GM21447 (cell line): ENCODE results near the gene CABLES2.

Experiments
- ATAC-seq: cut with Tn5 transposase; IDR thresholded peaks from one replicate; pipeline ENCODE4 v1.9.1; 2021; ENCODE audit not compliant: unreplicated experiment

The CABLES2 gene

DNA sequence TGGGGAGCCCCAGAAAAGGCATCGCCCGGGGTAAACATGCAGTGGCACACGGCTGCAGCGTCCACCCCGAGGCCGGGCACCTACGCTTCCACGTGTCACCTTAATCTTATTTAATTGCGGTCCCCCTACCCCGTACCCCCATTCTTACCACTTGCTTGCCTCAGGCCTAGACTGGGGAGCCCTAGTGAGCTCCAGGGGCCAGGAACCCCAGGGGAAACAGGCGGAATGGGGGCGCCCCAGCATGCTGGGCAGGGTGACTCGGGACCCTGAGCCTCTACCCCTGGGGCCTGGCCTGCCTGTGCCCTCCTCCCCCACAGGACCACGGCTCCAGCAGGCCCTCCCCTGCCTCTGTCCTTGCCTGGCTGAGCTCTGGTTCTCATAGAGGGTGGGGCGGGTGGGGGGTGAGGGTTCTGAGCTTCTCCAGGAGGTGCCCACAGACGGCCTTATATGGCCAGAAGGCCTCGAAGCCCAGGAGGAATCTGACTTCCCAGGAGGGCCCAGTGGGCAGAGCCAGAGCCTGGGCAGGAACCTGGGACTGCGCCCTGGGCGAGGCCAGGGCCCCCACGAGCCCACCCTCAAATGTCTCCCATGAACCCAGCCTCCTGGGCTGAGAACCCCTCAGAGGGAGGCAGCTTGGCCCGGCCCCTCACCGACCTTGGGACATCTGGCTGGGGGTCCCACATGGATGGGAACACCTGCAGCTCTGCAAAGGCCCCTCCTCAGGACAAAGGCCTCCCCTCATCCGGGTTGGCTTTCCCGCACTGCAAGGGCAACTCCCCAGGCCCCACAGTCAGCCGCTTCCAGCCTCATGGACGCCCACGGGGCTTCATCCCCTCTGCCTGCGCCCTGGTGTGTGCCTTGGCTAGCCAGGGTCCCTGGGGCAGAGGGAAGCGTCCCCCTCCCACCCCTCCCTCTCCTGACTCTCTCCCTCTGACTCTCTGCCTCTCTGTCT, 34.8 kb downstream of the CABLES2 start:
- no peak for ATAC-seq

DNA sequence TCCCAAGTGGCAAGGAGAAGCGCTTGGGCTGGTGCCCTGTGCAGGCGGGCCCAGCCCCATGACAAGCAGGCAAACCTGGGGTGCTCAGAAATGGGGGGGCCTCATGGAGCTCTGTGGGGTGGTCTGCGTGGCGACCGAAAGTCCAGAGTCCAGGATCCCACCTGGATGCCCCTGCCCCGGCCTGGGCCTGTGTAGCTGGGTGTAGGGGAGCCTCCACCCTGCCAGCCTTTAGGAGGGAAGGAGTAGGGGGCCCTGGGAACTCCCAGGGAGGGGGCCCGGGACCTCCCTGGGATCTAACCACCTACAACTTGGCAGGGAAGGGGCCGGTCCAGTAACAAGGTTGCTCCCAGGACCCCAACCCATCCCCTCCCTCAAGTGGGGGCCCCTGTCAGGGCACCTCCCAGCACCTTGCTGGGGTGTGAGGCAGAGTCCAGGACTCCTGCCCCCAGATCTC, 35.5 kb downstream of the CABLES2 start:
- ATAC-seq: no peak

DNA sequence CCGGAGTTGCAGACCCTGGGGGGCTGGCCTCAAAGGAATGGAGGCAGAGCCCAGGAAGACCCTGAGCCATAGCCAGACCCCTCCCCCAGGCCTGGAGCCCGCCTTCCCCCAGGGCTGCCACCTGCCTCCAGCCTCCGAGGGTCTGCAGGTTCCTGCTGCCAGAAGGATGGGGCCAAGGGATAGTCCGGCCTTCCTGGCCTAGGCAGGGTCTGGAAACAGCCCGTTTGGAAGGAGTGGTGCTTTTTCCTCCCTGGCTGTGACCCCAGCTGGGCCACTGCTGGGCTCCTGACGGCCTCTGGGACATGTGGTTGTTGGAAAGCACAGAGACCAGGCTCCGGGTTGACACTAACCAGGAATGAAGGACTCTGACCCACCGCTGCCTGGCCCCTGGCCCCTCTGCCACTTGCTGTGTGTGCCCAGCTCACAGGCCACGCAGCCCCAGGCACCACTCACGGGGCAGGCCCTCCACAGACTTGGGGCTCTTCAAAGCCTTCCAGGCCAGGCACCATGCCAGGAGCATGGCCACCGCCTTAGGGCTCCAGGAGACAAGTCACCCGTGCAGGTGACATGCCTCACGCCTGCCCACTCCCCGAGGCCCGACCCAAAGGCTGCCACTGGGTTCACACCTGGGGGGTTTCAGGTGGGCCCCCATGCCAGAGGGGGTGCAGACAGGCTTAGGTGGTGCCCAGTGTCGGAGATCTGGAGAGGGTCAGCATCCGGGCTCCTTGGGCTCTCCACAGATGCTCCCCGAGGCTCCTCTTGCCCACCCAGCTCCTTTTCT, 36.1 kb downstream of the CABLES2 start:
- ATAC-seq: no peak

DNA sequence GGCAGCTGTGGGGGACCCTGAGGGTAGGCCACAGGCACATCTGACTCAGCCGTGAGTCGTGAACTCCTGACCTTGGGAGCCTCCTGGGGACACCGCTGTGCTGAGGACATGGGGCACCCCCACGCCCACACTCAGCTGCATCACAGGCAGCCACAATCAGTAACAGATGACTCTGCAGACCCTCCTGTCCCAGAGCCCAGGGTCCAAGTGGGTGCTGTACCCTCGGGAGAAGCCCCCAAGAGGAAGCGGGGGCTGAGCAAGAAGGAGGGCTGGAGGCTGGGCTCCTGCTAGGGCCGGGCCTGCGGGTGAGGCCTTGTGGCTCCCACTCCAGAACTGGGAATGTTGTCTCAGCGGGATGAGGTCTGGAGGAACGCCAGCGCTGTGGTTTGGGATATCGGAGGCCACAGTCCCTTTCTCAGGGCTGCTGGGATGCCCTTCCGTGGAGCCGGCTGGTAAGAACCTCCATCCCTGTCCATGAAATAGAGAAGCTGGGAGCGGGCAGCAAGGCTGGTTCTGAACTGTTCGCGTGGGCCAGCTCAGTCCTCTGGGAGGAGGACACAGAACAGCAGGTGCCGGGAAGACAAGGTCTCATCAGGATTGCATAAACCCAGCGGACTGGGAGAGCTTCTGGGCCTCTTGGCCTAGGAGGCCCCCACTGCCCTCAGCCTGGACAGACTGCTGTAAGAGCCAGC, 36.8 kb downstream of the CABLES2 start:
- no peak for ATAC-seq

DNA sequence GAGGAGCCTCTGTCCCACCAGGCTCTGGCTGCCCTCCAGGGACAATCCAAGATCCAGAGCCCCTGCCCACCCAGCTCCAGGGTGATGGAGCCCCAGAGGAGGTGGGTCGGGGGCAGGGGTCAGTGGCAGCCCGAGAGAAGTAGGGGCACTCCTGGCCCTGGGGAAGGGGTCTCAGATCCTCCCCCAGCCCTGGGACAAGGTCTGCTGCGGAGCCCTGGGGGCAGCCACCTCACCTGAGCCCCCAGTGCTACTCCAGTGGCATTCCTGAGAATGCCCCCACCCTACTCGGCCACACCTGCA, 37.3 kb downstream of the CABLES2 start:
- ATAC-seq: no peak

DNA sequence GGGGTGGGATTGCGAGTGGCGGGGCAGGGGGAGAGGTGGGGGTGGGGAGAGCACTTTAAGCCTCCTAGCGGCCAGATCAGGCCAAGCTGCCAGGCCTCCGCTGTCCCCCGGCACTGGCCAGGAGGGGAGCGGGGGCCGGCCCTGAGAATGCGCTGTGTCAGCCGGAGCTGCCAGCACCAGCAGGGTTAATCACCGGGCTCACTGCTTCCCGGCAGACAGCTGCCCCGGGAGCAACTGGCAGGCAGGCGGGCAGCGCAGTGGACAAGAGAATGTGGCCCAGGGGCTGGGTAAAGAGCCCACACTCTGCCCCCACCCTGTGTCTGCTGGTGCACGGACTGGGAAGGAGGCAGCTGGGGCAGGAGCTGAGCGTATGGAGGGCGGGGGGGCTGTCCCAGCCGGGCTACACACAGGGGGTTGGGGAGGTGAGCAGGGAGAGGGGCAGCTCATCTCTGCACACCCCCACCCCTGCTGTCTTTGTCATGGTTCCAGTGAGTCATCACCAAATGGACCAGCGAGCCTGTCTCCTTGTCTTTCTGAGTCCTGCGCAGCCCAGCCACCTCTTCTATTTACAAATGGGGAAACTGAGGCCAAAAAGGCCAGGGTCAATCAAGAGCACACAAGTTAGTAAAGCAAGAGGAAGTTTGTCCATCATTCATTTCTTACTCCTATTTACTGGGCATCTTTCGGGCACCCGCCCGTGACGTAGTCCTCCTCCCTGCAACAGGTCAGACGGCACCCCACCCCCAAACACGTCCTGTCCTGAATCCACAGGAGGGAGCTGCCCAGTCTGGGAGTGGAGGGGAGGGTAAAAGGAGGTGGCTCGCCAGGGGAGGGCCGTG, 37.9 kb downstream of the CABLES2 start:
- ATAC-seq: no peak

DNA sequence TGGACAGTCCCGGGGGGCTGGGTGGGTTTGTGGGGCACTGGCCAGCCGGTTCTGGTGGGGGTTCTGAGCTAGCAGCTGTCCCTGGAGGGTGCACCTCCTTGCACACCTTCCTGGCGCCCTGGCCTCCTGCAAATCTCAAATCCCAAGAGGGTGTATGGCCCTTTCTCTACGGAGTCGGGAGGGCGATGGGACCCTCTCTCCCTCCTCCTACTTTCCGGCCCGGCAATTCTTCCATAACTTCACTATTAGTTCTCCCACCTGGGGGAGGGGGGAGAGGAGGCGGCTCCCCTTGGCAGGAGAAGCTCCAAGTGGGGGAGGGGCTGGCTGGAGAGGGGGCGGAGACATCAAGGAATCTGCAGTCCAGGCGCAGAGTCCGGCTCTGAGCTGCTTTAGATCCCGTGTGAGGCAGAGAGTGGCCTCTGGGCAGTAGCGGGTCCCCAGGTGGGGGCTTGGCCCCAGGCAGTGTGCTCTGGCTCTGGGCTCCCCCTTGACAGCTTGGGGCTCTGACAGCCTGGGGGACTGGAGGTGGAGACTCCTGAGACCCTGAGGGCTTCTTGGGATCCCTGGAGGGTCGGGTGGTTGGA, 38.6 kb downstream of the CABLES2 start:
- no peak for ATAC-seq

DNA sequence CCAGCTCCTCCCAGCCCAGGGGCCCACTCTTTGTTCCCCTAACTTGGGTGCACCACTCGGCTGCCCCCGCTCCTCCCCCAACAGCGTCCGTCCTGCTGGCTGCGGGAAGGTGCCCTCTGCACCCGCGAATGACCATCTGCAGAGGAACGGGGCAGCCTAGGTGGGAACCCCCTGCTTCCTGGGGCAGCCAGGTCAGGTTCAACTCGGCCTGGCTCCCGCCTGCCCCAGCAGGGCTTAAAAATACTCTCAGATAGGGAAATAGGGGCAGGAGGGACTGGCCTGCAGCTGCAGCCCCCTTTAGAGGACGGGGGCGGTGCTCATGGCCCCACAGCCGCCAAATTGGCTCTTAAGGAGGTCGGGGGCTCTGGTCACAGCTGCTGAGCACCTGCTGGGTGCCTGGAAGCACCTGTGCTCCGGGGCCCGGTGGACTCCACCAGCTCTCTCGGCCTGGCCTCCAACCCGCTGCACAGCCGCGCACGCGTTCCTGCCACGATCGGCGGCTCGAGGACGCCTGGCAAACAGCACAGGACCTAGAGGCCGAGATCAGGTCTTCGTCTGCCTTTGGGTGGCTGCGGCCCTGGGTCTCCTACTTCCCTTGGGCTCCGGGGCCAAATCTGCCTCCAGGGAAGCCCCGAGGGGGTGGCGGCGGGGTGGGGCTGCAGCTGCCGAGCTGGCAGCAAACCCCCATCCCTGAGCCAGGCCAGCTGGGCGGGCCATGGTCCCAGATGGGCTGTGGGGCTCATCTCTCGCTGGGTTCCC, 39.3 kb downstream of the CABLES2 start:
- ATAC-seq: no peak

DNA sequence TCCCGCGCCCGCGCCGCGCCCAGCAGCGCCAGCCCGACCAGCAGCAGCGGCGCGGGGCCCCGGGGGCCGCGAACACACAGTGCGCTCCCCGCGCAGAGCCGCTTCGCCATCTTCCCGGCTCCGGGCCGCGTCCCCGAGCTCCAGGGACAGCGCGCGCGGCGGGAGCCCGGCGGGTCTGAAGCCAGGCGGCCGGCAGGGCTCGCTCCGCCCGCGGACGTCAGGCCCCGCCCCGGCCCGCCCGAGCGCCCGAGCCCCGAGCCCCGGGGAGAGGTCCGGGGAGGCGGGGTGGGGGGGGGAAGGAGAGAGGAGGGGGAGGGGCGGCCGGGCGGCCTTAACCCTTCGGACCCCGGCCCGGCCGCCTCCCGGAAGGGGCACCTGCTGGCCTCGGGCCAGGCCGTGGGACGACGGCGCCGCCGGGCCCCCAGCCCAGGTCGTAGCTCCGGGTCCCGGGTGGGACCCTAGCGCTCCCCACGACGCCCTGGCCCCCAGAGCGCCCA, 39.9 kb downstream of the CABLES2 start, which contains the start of gene LAMA5:
Gene LAMA5, minus strand, starts transcription at position 177 of the 497 bp plus-strand sequence. Its CDS starts 67 bp downstream, at position 110.
- ATAC-seq: no peak

DNA sequence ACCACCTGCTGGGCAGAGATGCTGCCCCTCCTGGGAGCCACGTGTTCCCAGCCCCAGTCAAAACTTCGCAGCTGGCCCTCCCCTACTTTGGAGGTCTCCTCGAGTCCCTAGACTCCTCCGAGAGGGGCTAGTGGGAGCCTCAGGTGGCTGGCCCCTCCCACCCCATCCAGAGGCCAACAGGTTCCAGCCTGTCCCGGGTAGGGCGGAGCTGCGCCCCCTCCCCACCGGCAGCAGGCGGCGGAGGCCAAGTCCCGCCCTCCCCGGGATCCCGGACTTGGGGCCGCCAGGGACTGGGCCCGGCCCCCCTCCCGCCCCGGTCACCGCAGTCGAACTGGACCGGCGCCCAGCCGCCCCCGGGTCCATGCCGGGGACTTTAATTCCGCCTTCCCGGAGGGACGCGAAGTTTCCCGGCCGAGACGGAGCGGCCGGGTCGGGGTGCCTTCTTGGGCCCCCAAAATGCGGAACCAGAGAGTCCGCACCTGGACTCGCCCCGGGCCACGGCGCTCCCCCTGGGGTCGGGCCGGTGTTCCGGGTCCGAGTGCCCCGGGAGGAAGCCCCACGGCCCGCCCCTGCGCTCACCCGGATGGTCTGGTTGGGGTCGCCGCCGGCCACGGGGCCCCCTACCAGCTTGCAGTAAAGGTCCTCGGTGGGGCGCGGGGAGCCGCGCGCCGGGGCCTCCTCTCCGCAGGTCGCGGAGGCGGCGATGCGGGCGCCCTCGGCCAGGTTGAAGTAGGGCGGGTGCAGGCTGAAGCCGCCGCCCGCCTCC, 40.5 kb downstream of the CABLES2 start:
- no peak for ATAC-seq

DNA sequence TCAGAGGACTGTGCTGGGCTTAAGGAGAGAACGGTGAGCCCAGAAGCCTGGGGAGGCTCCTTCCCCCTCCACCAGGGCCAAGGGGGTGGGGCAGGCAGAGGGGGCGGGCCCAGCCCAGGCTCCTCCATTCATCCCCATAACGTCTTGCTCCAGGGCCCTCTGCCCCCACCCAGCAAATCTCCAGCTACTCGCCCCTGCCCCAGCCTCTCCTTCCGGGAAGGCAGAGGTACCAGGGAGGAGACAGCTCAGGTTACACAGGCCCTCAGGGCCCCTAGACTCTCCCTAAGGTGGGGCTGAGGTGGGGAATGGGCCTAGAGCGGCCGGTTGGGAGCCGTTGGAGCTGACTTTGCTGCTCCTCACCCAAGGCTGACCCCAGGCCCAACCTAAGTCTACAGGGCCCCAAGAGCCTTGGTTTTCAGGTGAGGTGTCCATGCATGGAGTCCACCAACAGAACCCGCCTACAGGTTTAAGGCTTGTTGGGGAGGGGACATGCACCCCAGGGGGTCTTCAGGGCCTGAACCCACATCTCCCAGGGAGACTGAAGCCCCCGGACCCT, 41.2 kb downstream of the CABLES2 start:
- ATAC-seq: no peak

DNA sequence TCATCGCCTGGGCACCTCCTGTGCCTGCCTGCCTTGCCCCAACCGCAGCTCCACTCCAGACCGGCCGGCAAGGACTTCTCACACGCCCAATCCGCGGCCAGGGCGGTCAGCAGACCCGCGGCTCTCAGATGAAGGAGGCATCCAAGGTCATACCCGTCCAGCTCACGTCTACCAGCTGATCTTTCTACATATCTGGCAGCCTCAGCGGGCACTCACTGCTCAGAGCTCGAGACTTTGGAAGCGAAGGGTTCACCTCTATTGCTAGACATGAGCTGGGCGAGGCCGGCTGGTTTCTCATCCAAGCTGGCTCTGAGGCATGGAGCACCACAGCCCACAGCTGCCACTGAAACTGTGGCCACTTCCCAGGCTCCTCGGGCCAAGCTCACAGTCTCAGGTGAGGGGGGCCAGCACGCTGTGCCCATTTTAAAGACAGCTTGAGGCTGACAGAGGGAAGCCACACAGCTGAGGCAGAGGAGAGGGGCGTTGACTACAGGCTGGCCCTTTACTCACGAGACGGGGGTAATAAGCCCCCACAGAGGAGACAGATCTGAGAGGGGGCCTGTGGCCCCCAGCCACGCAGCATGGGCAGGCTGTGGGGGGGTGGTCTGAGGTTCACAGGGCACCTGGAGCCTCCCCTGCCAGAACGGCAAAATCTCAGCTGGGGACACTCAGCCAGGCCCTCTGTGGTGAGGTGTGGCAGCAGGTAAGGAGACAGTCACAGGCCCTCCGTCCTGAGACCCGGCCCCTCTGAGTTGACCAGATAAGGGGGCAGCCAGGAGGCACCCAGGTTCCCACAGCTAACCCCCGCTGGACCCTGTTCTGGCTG, 42.0 kb downstream of the CABLES2 start:
- ATAC-seq: no peak

DNA sequence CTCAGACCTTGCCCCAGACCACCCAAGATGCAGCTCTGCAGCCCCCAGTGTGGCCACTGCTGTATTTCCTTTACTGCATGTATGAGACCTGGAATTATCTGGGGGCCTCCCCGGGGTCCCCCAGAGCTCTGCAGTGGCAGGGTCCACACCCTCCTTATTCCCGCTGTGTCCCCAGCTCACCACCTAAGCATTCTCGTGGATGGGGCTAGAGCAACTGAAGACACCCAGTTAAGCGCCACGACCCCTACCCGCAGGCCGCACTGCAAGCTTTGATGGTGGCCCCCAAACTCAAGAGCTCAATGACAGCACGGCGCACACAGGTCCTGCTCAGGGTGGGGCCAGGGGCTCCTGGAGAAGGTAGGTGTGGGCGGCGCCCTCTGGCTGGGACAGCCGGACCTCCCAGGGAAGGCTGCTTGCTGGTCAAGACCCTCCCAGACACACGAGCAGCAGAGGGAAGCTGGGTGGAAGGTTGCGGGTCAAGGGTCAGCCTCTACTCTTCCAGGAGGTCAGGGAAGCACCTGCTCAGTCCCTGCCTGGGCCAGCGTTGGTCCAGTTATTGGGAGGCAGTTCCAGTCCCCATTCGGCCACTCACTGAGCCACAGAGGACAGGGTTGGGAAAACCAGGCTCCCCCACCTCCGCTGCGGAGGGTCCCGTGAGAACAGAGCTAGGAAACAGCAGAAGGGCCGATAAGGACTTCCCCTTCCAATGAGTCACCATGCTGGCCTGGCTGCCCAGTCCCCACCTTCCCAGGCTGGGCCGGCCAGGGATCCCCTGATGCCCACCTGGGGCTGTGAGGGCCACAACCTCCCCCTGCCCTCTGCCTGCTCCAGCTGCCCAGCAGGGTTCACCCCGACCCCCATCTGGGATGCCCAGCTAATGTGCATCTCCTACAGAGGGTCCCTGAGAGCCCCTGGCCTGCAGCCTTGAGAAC, 42.9 kb downstream of the CABLES2 start:
- no peak for ATAC-seq

DNA sequence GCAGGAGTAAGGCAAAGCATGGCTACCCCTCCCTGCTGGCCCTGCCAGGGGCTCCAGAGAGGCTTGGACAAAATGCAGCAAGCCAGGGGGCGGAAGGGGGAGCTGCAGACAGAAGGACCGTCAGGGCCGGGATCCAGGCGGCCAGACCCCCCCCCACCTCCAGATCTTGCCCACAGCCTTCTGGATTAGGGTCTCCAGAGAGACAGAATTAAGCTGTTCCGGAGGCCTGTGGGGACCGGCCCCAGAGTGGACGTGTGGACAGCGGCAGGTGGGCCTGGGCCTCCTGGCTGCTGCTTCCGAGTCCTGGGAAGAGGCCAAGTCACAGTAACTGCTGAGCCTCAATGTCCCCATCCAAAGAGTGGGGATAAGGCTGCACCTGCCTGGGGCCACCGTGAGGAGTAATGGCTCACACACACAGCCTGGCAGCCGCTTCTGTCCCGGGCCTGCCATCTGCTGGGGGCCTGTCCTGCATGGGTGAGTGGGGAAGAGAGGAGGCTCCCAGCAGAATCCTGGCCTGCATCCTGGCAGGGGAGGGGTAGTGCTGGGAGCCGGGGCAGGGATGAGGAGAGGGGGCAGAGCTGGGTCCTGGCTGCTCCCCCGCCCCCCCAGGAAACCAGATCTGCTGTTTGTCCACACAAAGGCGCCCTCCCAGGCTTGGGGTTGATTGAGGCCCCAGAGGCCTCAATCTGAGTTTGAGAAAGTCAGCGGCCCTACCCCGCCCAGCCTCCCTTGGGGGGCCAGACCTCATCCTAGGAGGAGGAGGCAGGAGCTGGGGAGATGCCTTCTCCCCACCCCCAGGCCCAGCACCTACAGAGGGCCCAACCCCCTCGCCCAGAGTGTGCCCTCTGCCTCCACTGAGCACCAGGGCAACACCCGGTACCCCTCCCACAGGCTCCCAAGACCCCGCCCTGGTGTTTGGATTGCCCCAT, 43.8 kb downstream of the CABLES2 start:
- no peak for ATAC-seq

DNA sequence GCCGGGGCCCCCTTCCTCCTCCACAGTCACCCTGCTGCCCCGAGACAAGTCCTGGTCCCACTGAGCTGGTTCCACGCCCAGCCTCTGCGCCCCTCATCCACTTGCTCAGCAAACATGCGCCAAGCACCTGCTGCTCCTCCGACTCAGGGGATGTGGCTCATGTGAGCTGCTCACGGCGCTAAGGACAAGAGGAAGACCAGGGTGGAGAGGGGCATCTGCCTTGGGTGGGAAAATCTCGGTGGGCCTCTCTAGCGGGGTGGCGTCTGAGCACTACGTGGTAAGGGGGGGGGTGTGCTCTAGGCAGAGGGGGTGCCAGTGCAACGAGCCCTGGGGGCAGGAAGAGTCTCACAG, 44.5 kb downstream of the CABLES2 start:
- ATAC-seq: no peak
